Small intestine (tissue), 7 donors: ENCODE results near the gene RAX2. TPM values are rescaled to one million over a fixed set of nuclear protein-coding genes. Genes with fewer than 3 reads are reported as not detected.
"Not testable (repeated sequence)": the region's sequence is repeated elsewhere in the genome, so short reads cannot be mapped to it uniquely, and the experiment has no call there.

Source experiments
- DNase-seq, 2 donors: peaks; one replicate each; pipeline versions ENCODE4 v3.0.0 to v3.0.0-alpha.2; 2013
- FAIRE-seq: peaks from 2 replicates; lab custom pipeline; 2012; peaks lifted over from hg19 to GRCh38; lab: Jason Lieb, UNC
- H3K27ac ChIP-seq, 3 donors: one replicate each; pipeline ENCODE4 v1.5.1; 2013; ENCODE audit warnings: low read length in 2 of 3, mild to moderate bottlenecking in 2 of 3, control low read depth in 1 of 3, inconsistent platforms in 1 of 3, low read depth in 1 of 3, moderate library complexity in 1 of 3
- H3K27me3 ChIP-seq, 3 donors: one replicate each; pipeline ENCODE4 v1.6.1; 2013; ENCODE audit warnings: low read length in 3 of 3, inconsistent platforms in 1 of 3; ENCODE audit not compliant: control insufficient read depth in 3 of 3, insufficient read depth in 3 of 3
- H3K36me3 ChIP-seq, 3 donors: one replicate each; pipeline ENCODE4 v1.6.1; 2013; ENCODE audit warnings: low read length in 3 of 3, inconsistent platforms in 1 of 3, low read depth in 1 of 3, mild to moderate bottlenecking in 1 of 3, moderate library complexity in 1 of 3; ENCODE audit not compliant: control insufficient read depth in 3 of 3, insufficient read depth in 2 of 3
- H3K4me1 ChIP-seq, 3 donors: one replicate each; pipeline ENCODE4 v1.6.1; 2013; ENCODE audit warnings: low read length in 2 of 3, inconsistent platforms in 1 of 3, low read depth in 1 of 3, mild to moderate bottlenecking in 1 of 3, moderate library complexity in 1 of 3; ENCODE audit not compliant: control insufficient read depth in 3 of 3, insufficient read depth in 2 of 3
- H3K4me3 ChIP-seq, 3 donors: one replicate each; pipeline ENCODE4 v1.5.1; 2013; ENCODE audit warnings: low read length in 3 of 3, control low read depth in 1 of 3, inconsistent platforms in 1 of 3, low read depth in 1 of 3, mild to moderate bottlenecking in 1 of 3, moderate library complexity in 1 of 3
- H3K9me3 ChIP-seq, 2 donors: one replicate each; pipeline ENCODE4 v1.6.1; 2013; ENCODE audit warnings: low read depth in 1 of 2, low read length in 1 of 2; ENCODE audit not compliant: control insufficient read depth in 2 of 2, insufficient read depth in 1 of 2
- WGBS, 3 donors: extraction: QIAGEN DNeasy Blood & Tissue Kit; methylation state at CpG; one replicate each; pipeline ENCODE4 v1.1.7; 2013; 5-methylcytosine and 5-hydroxymethylcytosine counted together
- polyA plus RNA-seq, 4 donors: library from polyadenylated mRNA; stranded (reverse) in 3 of 4; unstranded in 1 of 4; fragments of 200-250 nt in 3 of 4; fragments of 120-200 nt in 1 of 4; gene quantifications; one replicate each; pipeline versions ENCODE4 v1.2.1 to v1.2.3, GENCODE V29; 2013
- donor health status: healthy with polysubstance abuse.
- donor health status: control.
- donor health status: control.
- donor health status: Bipolar disorder and iron deficiency.
- donor health status: healthy.

Gene RAX2
- polyA plus RNA-seq, 4 donors, result not detected

GRCh38 chr19:3770136-3770999 lies 1.7 kb downstream of the RAX2 start:
- peaks cover 0 to 13% (median 0%) of the 10 kb centered on the region in 3 donors for H3K4me1 ChIP-seq
- no peaks in the 10 kb centered on the region for H3K27me3 ChIP-seq
- H3K4me3 ChIP-seq, result no peak overlapping the region
- DNase-seq (no peak), FAIRE-seq (no peak)
- H3K9me3 ChIP-seq, result no peaks in the 10 kb centered on the region
- WGBS, 3 donors, result 68 to 87% (median 80%) methylated on average over 35 to 53 of the region's 53 CpGs
- no peak overlapping the region for H3K27ac ChIP-seq
- peaks cover 0 to 36% (median 8%) of the 10 kb centered on the region in 3 donors for H3K36me3 ChIP-seq

GRCh38 chr19:3769494-3769893 lies 2.5 kb downstream of the RAX2 start:
- no peak overlapping the region for H3K4me3 ChIP-seq
- 81 to 88% (median 85%) methylated on average over 16 to 17 of the region's 17 CpGs for WGBS, 3 donors

GRCh38 chr19:3768748-3769099 lies 3.3 kb downstream of the RAX2 start:
- Histone ChIP-seq H3K36me3 (peaks cover 5 to 41% (median 8%) of the 10 kb centered on the region in 3 donors), H3K4me1 (peaks cover 0 to 13% (median 0%) of the 10 kb centered on the region in 3 donors), H3K27ac (peak overlapping the region in 1 of 3 donors; percentile 33), H3K27me3 (no peaks in the 10 kb centered on the region), H3K4me3 (no peak overlapping the region), H3K9me3 (no peaks in the 10 kb centered on the region)
- FAIRE-seq (no peak), DNase-seq (no peak)
- WGBS, 3 donors, result 89 to 94% (median 92%) methylated on average over 7 of the region's 7 CpGs

More at GRCh38 chr19:3769494-3769893, 2.5 kb downstream of the RAX2 start:
- FAIRE-seq, result no peak
- DNase-seq, result no peak
- Histone ChIP-seq H3K9me3 (no peaks in the 10 kb centered on the region), H3K27me3 (no peaks in the 10 kb centered on the region), H3K27ac (no peak overlapping the region), H3K36me3 (peaks cover 5 to 41% (median 8%) of the 10 kb centered on the region in 3 donors), H3K4me1 (peaks cover 0 to 13% (median 0%) of the 10 kb centered on the region in 3 donors)

- Histone ChIP-seq H3K4me3 (no peak overlapping the region), H3K27me3 (no peaks in the 10 kb centered on the region), H3K36me3 (peaks cover 5 to 41% (median 8%) of the 10 kb centered on the region in 3 donors), H3K27ac (peak overlapping the region in 1 of 3 donors; percentile 50), H3K9me3 (no peaks in the 10 kb centered on the region), H3K4me1 (peaks cover 0 to 16% (median 0%) of the 10 kb centered on the region in 3 donors)
- WGBS, 3 donors, result 81 to 83% (median 83%) methylated on average over 20 to 25 of the region's 25 CpGs
- DNase-seq (peak in 1 of 2 donors; percentile 60), FAIRE-seq (no peak)
Observed at GRCh38 chr19:3768015-3768747, 3.8 kb downstream of the RAX2 start.

- no peak for DNase-seq
- H3K27me3 ChIP-seq, result no peaks in the 10 kb centered on the region
- H3K9me3 ChIP-seq, result no peaks in the 10 kb centered on the region
- no peak overlapping the region for H3K27ac ChIP-seq
- H3K4me3 ChIP-seq, result no peak overlapping the region
- H3K36me3 ChIP-seq, result peaks cover 5 to 41% (median 8%) of the 10 kb centered on the region in 3 donors
- H3K4me1 ChIP-seq, result peaks cover 0 to 18% (median 0%) of the 10 kb centered on the region in 3 donors
- no peak for FAIRE-seq
- WGBS, 3 donors, result 92 to 95% (median 94%) methylated on average over 22 to 23 of the region's 23 CpGs
Observed at GRCh38 chr19:3767050-3767449, 5.0 kb downstream of the RAX2 start.

- Histone ChIP-seq H3K4me3 (no peak overlapping the region), H3K9me3 (no peaks in the 10 kb centered on the region), H3K27me3 (no peaks in the 10 kb centered on the region), H3K36me3 (peaks cover 5 to 41% (median 8%) of the 10 kb centered on the region in 3 donors), H3K27ac (no peak overlapping the region), H3K4me1 (peaks cover 0 to 23% (median 0%) of the 10 kb centered on the region in 3 donors)
- WGBS, 3 donors, result 71 to 89% (median 72%) methylated on average over 7 of the region's 7 CpGs
- no peak for FAIRE-seq
- DNase-seq, result no peak
Observed at GRCh38 chr19:3766520-3766919, 5.5 kb downstream of the RAX2 start.

GRCh38 chr19:3765757-3766156 lies 6.3 kb downstream of the RAX2 start:
- Histone ChIP-seq H3K36me3 (peaks cover 5 to 41% (median 8%) of the 10 kb centered on the region in 3 donors), H3K4me1 (peaks cover 0 to 24% (median 0%) of the 10 kb centered on the region in 3 donors)
- not testable (repeated sequence) for FAIRE-seq, DNase-seq, H3K9me3 ChIP-seq, H3K27me3 ChIP-seq, H3K27ac ChIP-seq, H3K4me3 ChIP-seq
- WGBS, 3 donors, result 94 to 96% (median 95%) methylated on average over 4 to 5 of the region's 5 CpGs

- no peak for DNase-seq
Observed at GRCh38 chr19:3765121-3765520, 6.9 kb downstream of the RAX2 start.

More at GRCh38 chr19:3765121-3765520, 6.9 kb downstream of the RAX2 start:
- FAIRE-seq, result no peak
- WGBS, 3 donors, result 91 to 96% (median 92%) methylated on average over 12 of the region's 12 CpGs
- Histone ChIP-seq H3K27me3 (no peaks in the 10 kb centered on the region), H3K9me3 (no peaks in the 10 kb centered on the region), H3K27ac (no peak overlapping the region), H3K36me3 (peaks cover 5 to 41% (median 8%) of the 10 kb centered on the region in 3 donors), H3K4me1 (peaks cover 0 to 25% (median 1%) of the 10 kb centered on the region in 3 donors), H3K4me3 (no peak overlapping the region)
